ENCODE measurements around the gene AXDND1.

Gene AXDND1

DNA sequence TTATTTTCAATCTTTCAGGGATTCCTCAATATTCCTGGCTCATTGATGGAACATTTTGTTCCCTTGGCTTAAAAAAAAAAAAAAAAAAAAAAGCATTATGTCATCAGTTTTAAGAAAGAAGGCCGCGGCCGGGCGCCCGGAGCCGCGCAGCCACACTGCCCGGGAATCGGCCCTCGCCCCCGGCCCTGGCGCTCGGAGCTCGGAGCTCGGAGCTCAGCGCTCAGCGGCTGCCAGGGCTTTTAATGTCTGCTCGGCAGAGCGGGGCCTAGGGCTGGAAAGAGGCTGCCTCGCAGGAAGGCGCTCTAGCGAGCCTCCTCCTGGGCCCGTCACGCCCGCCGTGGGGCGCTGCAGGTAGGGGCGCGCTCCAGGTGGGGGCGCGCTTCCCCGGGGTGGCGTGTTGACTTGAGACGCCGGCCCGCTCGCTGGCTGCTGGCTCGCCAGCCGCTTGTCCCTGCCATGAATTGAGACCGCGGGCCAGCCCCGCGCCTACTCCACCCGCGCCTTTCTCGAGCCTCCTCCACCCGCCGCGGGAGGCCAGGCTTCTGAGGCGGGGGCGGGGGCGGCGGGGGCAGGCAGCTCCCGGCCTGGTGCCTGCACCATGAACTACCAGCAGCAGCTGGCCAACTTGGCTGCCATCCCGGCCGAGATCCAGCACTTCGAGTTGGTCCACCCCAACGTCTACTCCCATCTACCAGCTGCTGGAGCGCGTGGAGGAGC lies 220.5 kb downstream of the AXDND1 start:
- DNase-seq: no peak

DNA sequence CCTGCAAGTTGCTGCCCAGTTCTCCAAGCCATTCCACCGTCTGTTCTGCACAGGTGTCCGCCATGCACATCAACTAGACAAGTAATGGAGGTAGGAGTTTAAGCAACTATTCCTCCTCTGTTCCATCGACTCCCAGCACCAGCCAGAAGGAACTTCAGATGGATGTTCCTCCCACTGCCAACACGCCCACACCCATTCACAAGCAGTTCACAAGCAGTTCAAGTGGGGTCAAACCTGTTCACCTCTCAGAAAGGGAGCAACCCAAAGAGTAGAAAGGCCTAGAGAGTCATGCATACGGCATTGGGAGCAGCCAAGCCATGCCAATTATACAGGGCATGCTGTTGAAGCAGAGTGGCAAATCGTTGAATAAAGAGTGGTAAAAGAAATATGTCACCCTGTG lies 221.6 kb downstream of the AXDND1 start:
- DNase-seq: no peak

DNA sequence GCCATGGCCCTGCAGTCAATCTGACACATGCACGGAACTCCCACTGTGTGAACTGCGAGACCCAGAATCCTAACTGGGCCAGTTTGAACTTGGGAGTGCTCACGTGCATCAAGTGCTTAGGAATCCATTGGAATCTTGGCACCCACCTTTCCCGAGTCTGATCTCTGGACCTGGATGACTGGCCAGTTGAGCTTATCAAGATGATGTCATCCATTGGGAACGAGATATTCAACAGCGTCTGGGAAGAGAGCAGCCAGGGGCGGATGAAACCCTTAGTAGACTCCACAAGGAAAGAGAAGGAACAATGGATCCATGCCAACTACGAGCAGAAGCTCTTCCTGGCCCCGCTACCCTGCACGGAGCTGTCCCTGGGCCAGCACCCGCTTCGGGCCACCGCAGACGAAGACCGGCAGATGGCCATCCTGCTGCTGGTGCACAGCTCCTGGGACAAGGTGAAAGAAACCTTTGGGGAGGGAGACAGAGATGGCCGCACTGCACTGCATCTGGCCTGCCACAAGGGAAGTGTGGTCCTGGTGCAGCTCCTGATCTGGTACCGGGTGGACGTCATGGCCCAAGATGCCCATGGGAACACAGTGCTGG lies 222.8 kb downstream of the AXDND1 start:
- no peak for DNase-seq

DNA sequence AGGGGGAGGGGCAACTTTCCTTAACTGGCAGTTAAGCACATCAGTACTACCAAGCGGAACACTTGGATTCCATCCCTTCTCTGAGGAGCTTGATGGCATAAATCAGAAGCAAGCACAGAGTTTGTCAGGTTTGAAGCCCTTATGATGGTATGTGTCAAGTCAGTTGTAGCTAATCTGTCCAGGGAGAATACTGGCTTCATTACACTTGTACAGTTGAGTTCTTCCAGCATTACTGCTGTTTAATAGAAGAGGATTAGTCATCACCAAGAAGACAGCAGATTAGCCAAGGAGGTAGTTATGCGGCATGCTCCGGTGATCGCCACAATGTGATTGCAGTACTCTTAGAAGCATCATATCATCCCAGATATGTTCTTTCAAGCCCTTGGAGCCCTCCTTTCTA lies 223.7 kb downstream of the AXDND1 start:
- DNase-seq: no peak

DNA sequence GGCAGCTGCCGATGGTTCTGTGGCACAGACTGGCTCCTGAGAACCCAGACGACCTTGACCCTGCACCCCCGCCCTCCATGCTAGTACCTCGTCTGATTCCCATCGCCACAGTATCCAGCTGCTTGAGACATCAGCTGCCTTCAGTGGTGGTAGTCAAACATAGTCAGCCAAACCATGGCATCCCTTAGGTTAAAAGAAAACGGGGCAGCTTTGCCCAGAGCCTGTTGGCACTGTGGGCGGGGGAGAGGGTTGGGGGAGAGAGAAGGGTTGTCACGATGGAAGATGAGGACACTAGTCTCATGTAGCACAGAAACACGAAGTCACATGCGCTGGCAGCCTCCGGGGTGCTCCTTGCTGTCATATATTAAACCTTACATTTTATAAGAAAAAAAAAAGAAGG lies 224.9 kb downstream of the AXDND1 start:
- DNase-seq: no peak

DNA sequence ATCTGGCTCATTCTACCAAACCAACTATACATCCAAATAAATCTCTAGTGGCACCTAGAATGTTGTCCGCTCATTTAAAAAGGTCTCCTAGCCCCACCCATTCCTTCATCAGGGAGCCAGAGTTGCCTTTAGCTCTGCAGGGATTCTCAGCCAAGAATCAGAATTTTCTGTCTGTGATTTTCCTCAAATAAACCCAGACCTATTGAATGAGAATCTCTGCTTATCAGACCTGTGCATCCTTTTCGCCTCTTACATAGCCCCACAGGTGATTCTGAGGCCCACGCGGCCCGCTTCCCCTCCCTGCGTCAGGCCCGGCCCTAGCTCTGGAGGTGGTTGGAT lies 225.5 kb downstream of the AXDND1 start:
- DNase-seq: no peak

DNA sequence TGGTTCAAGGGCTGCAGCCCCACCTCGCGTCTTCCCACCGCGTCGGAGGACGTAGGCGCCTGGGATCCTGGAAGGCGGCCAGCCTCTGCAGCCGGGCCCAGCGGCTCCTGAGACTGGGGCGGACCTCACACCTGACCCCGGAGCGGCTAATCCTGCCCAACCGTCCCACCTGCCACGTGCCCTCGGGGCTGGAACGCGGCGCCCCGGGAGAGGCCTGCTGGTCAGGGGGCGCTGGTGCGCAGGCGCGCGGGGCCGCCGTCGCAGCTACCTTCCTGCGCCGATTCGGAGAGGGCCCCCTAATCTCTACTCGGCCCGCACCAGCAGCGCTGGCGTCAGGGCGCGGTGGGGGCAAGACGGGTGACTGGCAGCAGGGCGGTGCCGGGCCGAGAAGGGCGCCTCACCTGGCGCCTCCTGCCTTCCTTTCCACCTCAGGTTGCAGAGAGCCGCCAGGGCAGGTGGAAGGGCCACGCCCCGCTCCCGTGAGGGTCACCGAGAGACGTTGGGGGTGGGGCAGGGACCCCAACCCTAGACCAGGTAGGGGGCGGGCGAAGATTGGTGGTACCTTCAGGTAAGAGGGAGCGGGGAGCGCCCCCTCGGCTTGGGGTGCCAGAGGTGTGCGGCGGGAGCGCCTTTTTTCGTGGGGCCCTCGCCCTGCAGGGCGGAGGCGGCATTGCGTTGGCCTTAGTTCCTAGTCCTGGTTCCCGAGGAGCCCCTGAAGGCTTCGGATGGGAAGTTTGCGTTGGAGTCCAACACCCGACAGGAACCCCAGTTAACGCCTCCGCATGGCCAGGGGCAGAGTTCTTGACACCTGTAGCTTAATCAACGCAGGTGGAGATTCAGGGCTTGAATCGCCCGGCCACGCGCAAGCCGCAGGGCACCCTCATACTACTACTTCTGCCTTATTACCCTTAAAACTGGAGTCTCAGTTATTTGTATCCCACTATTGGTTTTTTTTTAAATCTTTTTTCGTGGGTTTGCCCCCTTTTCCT lies 226.1 kb downstream of the AXDND1 start, which contains the start of gene TDRD5:
TDRD5 (plus strand) TSS at position 241 of the 989 bp plus-strand sequence. CDS start 784 bp downstream, outside the sequence.
- no peak for DNase-seq

DNA sequence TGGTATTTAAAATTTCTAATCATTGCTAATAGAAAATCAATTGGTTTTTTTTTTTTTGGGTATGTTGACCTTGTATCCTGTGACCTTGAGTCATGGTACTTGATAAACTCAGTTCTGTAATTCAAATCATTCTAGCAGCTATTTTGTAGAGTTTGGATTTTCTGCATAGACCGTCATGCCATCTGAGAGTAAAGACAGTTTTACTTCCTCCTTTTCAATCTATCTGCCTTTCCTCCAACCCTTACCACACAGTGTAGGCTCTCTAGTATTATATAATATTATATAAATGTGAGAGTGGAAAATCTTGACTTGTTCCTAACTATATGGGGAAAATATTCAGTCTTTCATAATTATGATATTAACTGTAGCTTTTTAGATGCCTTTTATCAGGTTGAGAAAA lies 232.9 kb downstream of the AXDND1 start:
- no peak for DNase-seq

DNA sequence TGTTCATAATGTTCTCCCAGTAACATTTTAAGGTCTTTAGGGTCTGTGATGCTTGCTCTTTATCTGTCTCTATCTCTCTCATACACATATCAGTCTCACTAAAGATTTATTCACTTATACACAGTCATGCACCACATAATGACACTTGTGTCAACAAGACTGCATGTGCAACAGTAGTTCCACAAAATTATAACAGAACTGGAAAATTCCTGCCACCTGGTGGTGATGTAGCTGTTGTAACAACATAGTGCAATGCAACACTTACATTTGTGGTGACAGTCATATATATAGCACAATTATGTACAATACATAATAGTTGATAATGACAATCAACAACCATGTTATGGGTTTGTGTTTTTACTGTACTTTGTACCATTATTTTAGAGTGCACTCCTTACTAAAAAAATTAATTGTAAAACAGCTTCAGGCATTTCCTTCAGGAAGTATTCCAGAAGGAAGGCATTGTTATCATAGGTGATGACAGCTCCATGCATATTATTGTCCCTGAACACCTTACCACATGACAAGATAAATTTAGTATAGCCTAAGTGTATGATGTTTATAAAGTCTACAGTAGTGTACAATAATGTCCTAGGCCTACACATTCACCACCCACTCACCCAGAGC lies 234.0 kb downstream of the AXDND1 start:
- no peak for DNase-seq

DNA sequence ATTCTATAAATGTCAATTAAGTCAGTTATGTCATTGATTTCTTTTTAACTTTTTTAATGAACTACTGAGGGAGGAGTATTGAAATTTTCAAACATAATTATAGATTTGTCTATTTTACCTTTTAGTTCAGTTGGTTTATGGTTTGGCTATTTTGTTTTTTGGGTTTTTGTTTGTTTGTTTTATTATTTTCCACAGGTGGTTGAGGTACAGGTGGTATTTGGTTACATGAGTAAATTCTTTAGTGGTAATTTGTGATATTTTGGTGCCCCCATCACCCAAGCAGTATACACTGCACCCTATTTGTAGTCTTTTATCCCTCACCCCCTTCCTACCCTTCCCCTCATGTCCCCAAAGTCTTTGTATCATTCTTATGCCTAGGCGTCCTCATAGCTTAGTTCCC lies 235.3 kb downstream of the AXDND1 start:
- DNase-seq: no peak

Data from NCI-H2029 (cell line).